Measurements from ENCODE around the gene DHFR2.

DNA sequence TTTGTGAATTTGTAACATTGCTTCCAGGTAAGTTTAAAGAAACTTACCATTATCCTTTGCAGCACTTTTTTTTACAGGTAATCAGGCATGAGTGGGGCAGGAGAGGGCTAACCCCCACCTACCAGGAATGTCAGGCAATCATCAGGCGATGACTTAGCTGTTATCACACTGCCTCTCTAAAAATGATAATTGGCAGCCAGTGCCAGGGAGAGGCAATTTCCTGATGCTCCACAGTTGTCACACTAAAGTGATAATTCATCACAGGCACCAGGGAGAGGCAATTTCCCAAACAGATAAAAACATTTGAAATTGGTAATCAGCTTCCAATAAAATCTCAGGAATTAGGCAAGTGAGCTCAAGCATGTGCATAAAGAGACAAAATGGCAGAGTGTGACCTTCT lies 26.4 kb upstream of the DHFR2 start:
- TF ChIP-seq ZNF444 (CRISPR knock-in tag; IDR thresholded peaks at IDR 0.05) (no peak), HDAC6 (IDR thresholded peaks at IDR 0.05; ENCODE audit: low read depth, low read length) (no peak), ZBTB8A (IDR thresholded peaks at IDR 0.05; ENCODE audit: partially characterized antibody) (no peak), ZNF384 (IDR thresholded peaks at IDR 0.05; ENCODE audit: low read depth, low read length) (no peak), ZNF311 (CRISPR knock-in tag; IDR thresholded peaks at IDR 0.05) (no peak), JUNB (CRISPR knock-in tag; conservative IDR thresholded peaks at IDR 0.05) (no peak), TAF1 (IDR thresholded peaks at IDR 0.05; ENCODE audit: control insufficient read depth, extremely low read depth, insufficient read depth, low read length, severe bottlenecking) (no peak)
- TF ChIP-seq, protein P1, sequence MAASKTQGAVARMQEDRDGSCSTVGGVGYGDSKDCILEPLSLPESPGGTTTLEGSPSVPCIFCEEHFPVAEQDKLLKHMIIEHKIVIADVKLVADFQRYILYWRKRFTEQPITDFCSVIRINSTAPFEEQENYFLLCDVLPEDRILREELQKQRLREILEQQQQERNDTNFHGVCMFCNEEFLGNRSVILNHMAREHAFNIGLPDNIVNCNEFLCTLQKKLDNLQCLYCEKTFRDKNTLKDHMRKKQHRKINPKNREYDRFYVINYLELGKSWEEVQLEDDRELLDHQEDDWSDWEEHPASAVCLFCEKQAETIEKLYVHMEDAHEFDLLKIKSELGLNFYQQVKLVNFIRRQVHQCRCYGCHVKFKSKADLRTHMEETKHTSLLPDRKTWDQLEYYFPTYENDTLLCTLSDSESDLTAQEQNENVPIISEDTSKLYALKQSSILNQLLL (CRISPR knock-in tag; IDR thresholded peaks at IDR 0.05; ENCODE audit: borderline replicate concordance): no peak
- TF ChIP-seq, protein P2, sequence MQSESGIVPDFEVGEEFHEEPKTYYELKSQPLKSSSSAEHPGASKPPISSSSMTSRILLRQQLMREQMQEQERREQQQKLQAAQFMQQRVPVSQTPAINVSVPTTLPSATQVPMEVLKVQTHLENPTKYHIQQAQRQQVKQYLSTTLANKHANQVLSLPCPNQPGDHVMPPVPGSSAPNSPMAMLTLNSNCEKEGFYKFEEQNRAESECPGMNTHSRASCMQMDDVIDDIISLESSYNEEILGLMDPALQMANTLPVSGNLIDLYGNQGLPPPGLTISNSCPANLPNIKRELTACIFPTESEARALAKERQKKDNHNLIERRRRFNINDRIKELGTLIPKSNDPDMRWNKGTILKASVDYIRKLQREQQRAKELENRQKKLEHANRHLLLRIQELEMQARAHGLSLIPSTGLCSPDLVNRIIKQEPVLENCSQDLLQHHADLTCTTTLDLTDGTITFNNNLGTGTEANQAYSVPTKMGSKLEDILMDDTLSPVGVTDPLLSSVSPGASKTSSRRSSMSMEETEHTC (IDR thresholded peaks at IDR 0.05): no peak
- TF ChIP-seq, protein P3, sequence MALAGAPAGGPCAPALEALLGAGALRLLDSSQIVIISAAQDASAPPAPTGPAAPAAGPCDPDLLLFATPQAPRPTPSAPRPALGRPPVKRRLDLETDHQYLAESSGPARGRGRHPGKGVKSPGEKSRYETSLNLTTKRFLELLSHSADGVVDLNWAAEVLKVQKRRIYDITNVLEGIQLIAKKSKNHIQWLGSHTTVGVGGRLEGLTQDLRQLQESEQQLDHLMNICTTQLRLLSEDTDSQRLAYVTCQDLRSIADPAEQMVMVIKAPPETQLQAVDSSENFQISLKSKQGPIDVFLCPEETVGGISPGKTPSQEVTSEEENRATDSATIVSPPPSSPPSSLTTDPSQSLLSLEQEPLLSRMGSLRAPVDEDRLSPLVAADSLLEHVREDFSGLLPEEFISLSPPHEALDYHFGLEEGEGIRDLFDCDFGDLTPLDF (CRISPR knock-in tag; IDR thresholded peaks at IDR 0.05): no peak
- TF ChIP-seq, protein P4, sequence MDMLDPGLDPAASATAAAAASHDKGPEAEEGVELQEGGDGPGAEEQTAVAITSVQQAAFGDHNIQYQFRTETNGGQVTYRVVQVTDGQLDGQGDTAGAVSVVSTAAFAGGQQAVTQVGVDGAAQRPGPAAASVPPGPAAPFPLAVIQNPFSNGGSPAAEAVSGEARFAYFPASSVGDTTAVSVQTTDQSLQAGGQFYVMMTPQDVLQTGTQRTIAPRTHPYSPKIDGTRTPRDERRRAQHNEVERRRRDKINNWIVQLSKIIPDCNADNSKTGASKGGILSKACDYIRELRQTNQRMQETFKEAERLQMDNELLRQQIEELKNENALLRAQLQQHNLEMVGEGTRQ (CRISPR knock-in tag; IDR thresholded peaks at IDR 0.05): no peak
- TF ChIP-seq, protein P5, sequence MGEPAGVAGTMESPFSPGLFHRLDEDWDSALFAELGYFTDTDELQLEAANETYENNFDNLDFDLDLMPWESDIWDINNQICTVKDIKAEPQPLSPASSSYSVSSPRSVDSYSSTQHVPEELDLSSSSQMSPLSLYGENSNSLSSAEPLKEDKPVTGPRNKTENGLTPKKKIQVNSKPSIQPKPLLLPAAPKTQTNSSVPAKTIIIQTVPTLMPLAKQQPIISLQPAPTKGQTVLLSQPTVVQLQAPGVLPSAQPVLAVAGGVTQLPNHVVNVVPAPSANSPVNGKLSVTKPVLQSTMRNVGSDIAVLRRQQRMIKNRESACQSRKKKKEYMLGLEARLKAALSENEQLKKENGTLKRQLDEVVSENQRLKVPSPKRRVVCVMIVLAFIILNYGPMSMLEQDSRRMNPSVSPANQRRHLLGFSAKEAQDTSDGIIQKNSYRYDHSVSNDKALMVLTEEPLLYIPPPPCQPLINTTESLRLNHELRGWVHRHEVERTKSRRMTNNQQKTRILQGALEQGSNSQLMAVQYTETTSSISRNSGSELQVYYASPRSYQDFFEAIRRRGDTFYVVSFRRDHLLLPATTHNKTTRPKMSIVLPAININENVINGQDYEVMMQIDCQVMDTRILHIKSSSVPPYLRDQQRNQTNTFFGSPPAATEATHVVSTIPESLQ (CRISPR knock-in tag; IDR thresholded peaks at IDR 0.05): no peak

Data from K562 (cell line).